GM12878 (cell line): ENCODE results near the gene CTXND1. TPM values are rescaled to one million over a fixed set of nuclear protein-coding genes. Genes with fewer than 3 reads are reported as not detected.

Source experiments
- ATAC-seq: fragments of 200-7000 bp; cut with Tn5 transposase; 3 replicates; pipeline ENCODE4 v1.9.1; 2020; ENCODE audit warnings: mild to moderate bottlenecking, moderate library complexity
- BruUV-seq: library from RNA; stranded (reverse); fragments of 400-500 nt; replicated peaks from 2 replicates; lab custom pipeline; 2021; lab: Mats Ljungman, UMichigan
- CTCF ChIA-PET: fragments of 300-600 bp; sonication (Branson Sonifier 250); formaldehyde crosslinking; extraction: SDS; loops from one replicate; lab custom pipeline; 2021; ENCODE audit warnings: inconsistent platforms; lab: Yijun Ruan, JAX
- POLR2A ChIA-PET: fragments of 350-600 bp; formaldehyde crosslinking; extraction: SDS; loops from one replicate; lab custom pipeline; 2021; ENCODE audit warnings: inconsistent platforms; lab: Charles Lee
- RAD21 ChIA-PET: fragments of 300-600 bp; sonication (Branson Sonifier 250); formaldehyde crosslinking; loops from one replicate; lab custom pipeline; 2023; ENCODE audit warnings: antibody characterized with exemption; ENCODE audit not compliant: unreplicated experiment; lab: Charles Lee
- SMC1A ChIA-PET: fragments of 300-600 bp; sonication (Branson Sonifier 250); formaldehyde crosslinking; loops from one replicate; lab custom pipeline; 2023; ENCODE audit not compliant: unreplicated experiment, uncharacterized antibody; lab: Charles Lee
- DNase-seq: peaks from one replicate; pipeline ENCODE4 v3.0.0-alpha.2; 2011; ENCODE audit warnings: low read depth, low spot score
- FAIRE-seq: peaks from 3 replicates; lab custom pipeline; 2011; peaks lifted over from hg19 to GRCh38; lab: Jason Lieb, UNC
- H2AFZ ChIP-seq: 2 replicates; pipeline ENCODE4 v1.6.0; 2011; ENCODE audit warnings: low read depth, low read length, control low read depth; ENCODE audit not compliant: control insufficient read depth
- H3K27ac ChIP-seq: 2 replicates; pipeline ENCODE4 v1.5.1; 2011; ENCODE audit warnings: control low read depth; ENCODE audit not compliant: control insufficient read depth, insufficient read depth
- H3K27me3 ChIP-seq, 2 experiments: replicated peaks in 1 of 2; 2 replicates each; pipeline versions ENCODE4 v1.6.0 to v1.6.1; 2011; ENCODE audit warnings: low read length in 1 of 2; ENCODE audit not compliant: control insufficient read depth in 2 of 2, insufficient read depth in 2 of 2
- H3K36me3 ChIP-seq, 2 experiments: 2 replicates each; pipeline ENCODE4 v1.5.1; 2011; ENCODE audit warnings: low read length in 1 of 2; ENCODE audit not compliant: control insufficient read depth in 2 of 2, insufficient read depth in 2 of 2
- H3K4me1 ChIP-seq: 2 replicates; pipeline ENCODE4 v1.6.1; 2011; ENCODE audit warnings: mild to moderate bottlenecking, low read length, moderate library complexity, mixed read lengths; ENCODE audit not compliant: control insufficient read depth, insufficient read depth
- H3K4me2 ChIP-seq: 2 replicates; pipeline ENCODE4 v1.6.0; 2011; ENCODE audit warnings: control low read depth; ENCODE audit not compliant: control insufficient read depth, insufficient read depth
- H3K4me3 ChIP-seq: fragments of 200-600 bp; sonication (generic); 2 replicates; pipeline ENCODE4 v1.5.1; 2016
- H3K79me2 ChIP-seq: 2 replicates; pipeline ENCODE4 v1.6.0; 2011; ENCODE audit warnings: low read length; ENCODE audit not compliant: control insufficient read depth, insufficient read depth
- H3K9ac ChIP-seq: 2 replicates; pipeline ENCODE4 v1.8.0; 2011; ENCODE audit warnings: low read length, control low read depth, mixed read lengths; ENCODE audit not compliant: control insufficient read depth, insufficient read depth
- H3K9me3 ChIP-seq: replicated peaks from 3 replicates; pipeline ENCODE4 v1.5.1; 2011; ENCODE audit warnings: mild to moderate bottlenecking, low read length; ENCODE audit not compliant: control insufficient read depth, insufficient read depth
- H4K20me1 ChIP-seq: 2 replicates; pipeline ENCODE4 v1.6.0; 2011; ENCODE audit not compliant: control insufficient read depth, insufficient read depth
- CREB1 ChIP-seq: IDR thresholded peaks from 2 replicates; pipeline ENCODE4 v1.6.1; 2012; ENCODE audit warnings: low read depth, mild to moderate bottlenecking, inconsistent platforms
- EGR1 ChIP-seq, 2 experiments: IDR thresholded peaks; 1 replicate in 1 of 2; 2 replicates in 1 of 2; pipeline ENCODE4 v1.6.1; 2011 to 2012; ENCODE audit warnings: low read depth in 2 of 2, low read length in 2 of 2, borderline replicate concordance in 1 of 2, mild to moderate bottlenecking in 1 of 2, moderate library complexity in 1 of 2
- FOS ChIP-seq: IDR thresholded peaks from 3 replicates; pipeline ENCODE4 v1.6.1; 2011; ENCODE audit warnings: borderline replicate concordance; ENCODE audit not compliant: insufficient read length; ENCODE audit errors: extremely low read depth
- MYC ChIP-seq: IDR thresholded peaks from 2 replicates; pipeline ENCODE4 v1.6.1; 2011; ENCODE audit warnings: mild to moderate bottlenecking, low read length, moderate library complexity, inconsistent platforms; ENCODE audit not compliant: insufficient read depth, insufficient replicate concordance, insufficient read length, severe bottlenecking
- SUZ12 ChIP-seq: fragments of 200-600 bp; sonication (generic); IDR thresholded peaks from one replicate; pipeline ENCODE4 v1.6.1; 2018; ENCODE audit warnings: antibody characterized with exemption, mild to moderate bottlenecking; ENCODE audit not compliant: unreplicated experiment
- ZZZ3 ChIP-seq: IDR thresholded peaks from 2 replicates; pipeline ENCODE4 v1.6.1; 2011; ENCODE audit warnings: low read depth; ENCODE audit not compliant: control insufficient read depth, insufficient read length
- WGBS: methylation state at CpG from one replicate; pipeline ENCODE4 v1.1.6; 2016; ENCODE audit warnings: low lambda C conversion rate; ENCODE audit not compliant: insufficient replicate concordance, insufficient coverage; ENCODE audit errors: missing lambda C conversion rate; 5-methylcytosine and 5-hydroxymethylcytosine counted together
- in situ Hi-C: fragments of 300-500 bp; cut with MboI; formaldehyde crosslinking; loops from 9 replicates; pipeline ENCODE4 v1.14.3; 2018; ENCODE audit warnings: mixed read lengths
- intact Hi-C: fragments of 100-400 bp; cut with micrococcal nuclease; formaldehyde crosslinking; loops from one replicate; pipeline ENCODE4 v1.14.2; 2022; ENCODE audit not compliant: unreplicated experiment
- polyA plus RNA-seq, 11 experiments: library from polyadenylated mRNA; depleted of rRNA in 4 of 11; unstranded in 6 of 11; stranded (reverse) in 5 of 11; fragments of >200 nt; fragmentation: Nextera tagmentation in 4 of 11; fragmentation: Illumina TruSeq in 1 of 11; extraction: Ambion mirVana in 4 of 11; extraction: Trizol in 1 of 11; gene quantifications; 1 replicate in 1 of 11; 2 replicates in 10 of 11; pipeline versions ENCODE4 v1.2.1 to v1.2.3, GENCODE V29; 2011 to 2016; ENCODE audit warnings: inconsistent platforms in 2 of 11, missing spikeins in 2 of 11, low read depth in 1 of 11
- total RNA-seq, 4 experiments: library from RNA; depleted of rRNA in 3 of 4; stranded (reverse); fragments of >200 nt in 3 of 4; fragmentation: Illumina TruSeq in 1 of 4; extraction: Trizol in 1 of 4; gene quantifications; 2 replicates each; pipeline versions ENCODE4 v1.2.1 to v1.2.3, GENCODE V29; 2013 to 2021

The CTXND1 gene
- total and polyA plus RNA-seq, 10 of the 15 experiments (the other 5 are each of a cell fraction or from before 2014, with no cell fraction given) = under 0.01 to 0.03 (median 0.02) TPM; not detected in 7

DNA sequence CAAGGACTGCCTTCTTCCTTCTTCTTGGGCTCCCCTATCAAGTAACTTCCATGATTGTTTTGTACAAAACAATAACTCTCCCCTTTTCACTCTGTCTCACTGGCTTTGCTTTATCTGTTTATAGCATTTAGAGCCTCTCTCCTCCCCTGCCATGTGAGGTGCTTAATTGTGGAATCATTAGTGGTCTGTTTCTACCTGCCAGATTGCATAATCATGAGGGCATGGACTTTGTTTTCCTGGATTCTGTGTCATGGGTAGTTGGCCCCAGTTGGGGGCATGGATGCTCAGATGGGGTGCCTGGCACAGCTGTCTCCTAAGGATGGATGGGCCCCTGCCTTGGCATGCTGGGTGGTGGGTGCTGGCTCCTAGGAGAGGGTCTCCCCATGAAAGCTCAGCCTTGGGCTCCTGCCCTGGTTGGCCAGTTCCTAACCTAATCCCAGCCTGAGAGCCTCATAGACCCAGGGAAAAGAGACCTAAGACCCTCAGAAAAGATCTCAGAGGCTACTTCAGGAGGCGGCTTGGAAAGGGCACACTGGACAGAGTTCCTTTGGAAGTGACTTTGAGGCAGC lies 8.0 kb upstream of the CTXND1 start (continued):
- no peak for TF ChIP-seq CREB1
- TF ChIP-seq ZZZ3 = no peak

DNA sequence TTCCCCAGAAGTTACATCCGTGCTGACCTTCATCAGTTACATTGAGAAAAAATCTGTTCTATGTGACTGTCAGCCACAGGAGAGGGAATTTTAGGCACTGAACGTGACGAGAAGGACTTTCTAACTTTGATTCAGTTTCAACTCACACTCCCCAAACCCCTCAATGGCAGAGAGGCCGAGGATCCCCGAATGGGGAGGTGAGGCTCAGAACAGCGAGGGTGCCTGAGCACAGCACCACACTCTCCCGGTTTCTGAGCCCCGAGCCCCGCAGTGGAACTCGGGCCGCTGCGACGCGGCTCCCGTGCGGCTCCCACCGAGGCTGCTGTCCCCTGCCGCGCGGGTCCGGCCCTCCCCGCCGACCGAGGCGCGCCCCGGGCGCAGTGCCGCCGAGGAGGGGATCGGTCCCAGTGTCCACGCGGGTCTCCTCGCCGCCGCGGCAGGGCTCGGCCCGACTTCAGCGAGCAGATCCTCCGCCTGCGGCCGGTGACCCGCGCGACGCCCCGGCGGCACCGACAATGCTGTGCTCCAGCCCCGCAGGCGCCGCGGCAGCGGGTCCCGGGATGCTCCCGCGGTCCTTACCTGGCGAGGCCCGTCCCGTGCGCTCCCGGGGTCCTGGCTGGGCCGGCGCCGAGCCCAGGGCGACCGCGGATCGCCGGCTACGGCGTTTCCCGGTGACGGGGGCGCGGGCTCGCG lies 439 bp downstream of the CTXND1 start:
- Histone ChIP-seq H3K9ac (no peak overlapping the region), H3K79me2 (no peaks in the 10 kb centered on the region), H3K4me1 (no peaks in the 10 kb centered on the region), H3K9me3 (no peaks in the 10 kb centered on the region), H3K27me3 (peaks cover 6 to 12% of the 10 kb centered on the region in 2 experiments), H3K36me3 (no peaks in the 10 kb centered on the region), H4K20me1 (no peaks in the 10 kb centered on the region), H2AFZ (no peak overlapping the region), H3K4me2 (peak overlapping the region; percentile 3; the same call in 1 of the 2 replicates), H3K27ac (no peak overlapping the region), H3K4me3 (no peak overlapping the region)
- SMC1A ChIA-PET = no interaction called here
- no peak for DNase-seq
- RAD21 ChIA-PET = no interaction called here
- 20% methylated on average over 79 of the region's 79 CpGs for WGBS
- intact Hi-C loops (no loop called here), in situ Hi-C loops (no loop called here)
- FAIRE-seq = no peak
- POLR2A ChIA-PET = no interaction called here
- BruUV-seq = no TSS peak
- CTCF ChIA-PET = no interaction called here
- no peak for TF ChIP-seq FOS
- TF ChIP-seq MYC = no peak
- peak; percentile 88 for TF ChIP-seq SUZ12
- TF ChIP-seq EGR1 (IDR thresholded peaks at IDR 0.05; ENCODE audit: borderline replicate concordance in 1 of 2, low read depth in 2 of 2, low read length in 2 of 2) = no peak
- no peak for ATAC-seq
